Measurements from ENCODE around the gene CCDC86.

DNA sequence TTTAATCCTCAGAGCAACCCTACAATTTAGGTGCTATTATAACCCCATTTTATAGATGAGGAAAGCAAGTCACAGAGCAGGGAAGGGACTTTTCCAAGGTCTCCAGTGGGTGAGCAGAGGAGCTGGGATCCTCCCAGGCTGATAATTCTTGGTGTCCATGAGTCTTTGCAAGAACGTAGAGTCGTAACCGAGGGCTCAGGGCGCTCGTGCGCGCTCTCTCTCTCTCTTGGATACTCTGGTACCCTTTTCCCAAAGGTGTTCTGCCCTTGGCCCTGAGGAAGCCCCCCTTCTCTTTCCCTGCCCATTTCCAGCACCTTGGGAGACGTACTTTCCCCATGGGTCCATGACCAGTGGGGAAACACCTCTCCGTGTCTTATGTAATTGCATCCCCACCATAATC, 20.3 kb downstream of the CCDC86 start:
- TF ChIP-seq, protein P1, sequence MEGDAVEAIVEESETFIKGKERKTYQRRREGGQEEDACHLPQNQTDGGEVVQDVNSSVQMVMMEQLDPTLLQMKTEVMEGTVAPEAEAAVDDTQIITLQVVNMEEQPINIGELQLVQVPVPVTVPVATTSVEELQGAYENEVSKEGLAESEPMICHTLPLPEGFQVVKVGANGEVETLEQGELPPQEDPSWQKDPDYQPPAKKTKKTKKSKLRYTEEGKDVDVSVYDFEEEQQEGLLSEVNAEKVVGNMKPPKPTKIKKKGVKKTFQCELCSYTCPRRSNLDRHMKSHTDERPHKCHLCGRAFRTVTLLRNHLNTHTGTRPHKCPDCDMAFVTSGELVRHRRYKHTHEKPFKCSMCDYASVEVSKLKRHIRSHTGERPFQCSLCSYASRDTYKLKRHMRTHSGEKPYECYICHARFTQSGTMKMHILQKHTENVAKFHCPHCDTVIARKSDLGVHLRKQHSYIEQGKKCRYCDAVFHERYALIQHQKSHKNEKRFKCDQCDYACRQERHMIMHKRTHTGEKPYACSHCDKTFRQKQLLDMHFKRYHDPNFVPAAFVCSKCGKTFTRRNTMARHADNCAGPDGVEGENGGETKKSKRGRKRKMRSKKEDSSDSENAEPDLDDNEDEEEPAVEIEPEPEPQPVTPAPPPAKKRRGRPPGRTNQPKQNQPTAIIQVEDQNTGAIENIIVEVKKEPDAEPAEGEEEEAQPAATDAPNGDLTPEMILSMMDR (conservative IDR thresholded peaks at IDR 0.05; ENCODE audit: low read depth, low read length), result no peak
- TF ChIP-seq POLR2A (IDR thresholded peaks at IDR 0.05; ENCODE audit: low read depth, low read length) (no peak), RFX5 (IDR thresholded peaks at IDR 0.05; ENCODE audit: low read depth, low read length) (no peak), NFE2L2 (IDR thresholded peaks at IDR 0.05; ENCODE audit: low read depth, low read length) (no peak), RCOR1 (IDR thresholded peaks at IDR 0.05; ENCODE audit: insufficient replicate concordance, low read length) (no peak), BHLHE40 (IDR thresholded peaks at IDR 0.05; ENCODE audit: low read depth, low read length) (no peak), MXI1 (IDR thresholded peaks at IDR 0.05; ENCODE audit: borderline replicate concordance, low read depth, low read length) (no peak)

Measured in IMR-90 (cell line).